ENCODE data around the gene AGAP1.

- TF ChIP-seq RCOR1 (IDR thresholded peaks at IDR 0.05; ENCODE audit: low read depth, low read length), result no peak
- TF ChIP-seq ZFP36 (IDR thresholded peaks at IDR 0.05; ENCODE audit: borderline replicate concordance, partially characterized antibody), result no peak
- TF ChIP-seq USF2 (IDR thresholded peaks at IDR 0.05), result no peak
- no peak for TF ChIP-seq TP53 (CRISPR knock-in tag; IDR thresholded peaks at IDR 0.05)
- TF ChIP-seq EP300 (IDR thresholded peaks at IDR 0.05), result no peak
- TF ChIP-seq POLR2A (IDR thresholded peaks at IDR 0.05; ENCODE audit: low read length), result no peak
- no peak for TF ChIP-seq CTCF (IDR thresholded peaks at IDR 0.05)
- no peak for TF ChIP-seq MAX (IDR thresholded peaks at IDR 0.05)
- TF ChIP-seq HDAC2 (IDR thresholded peaks at IDR 0.05), result no peak
- no peak for TF ChIP-seq FOSL2 (IDR thresholded peaks at IDR 0.05)
- no peak for TF ChIP-seq FOSL2 (CRISPR knock-in tag; IDR thresholded peaks at IDR 0.05)
- no peak for TF ChIP-seq CHD2 (IDR thresholded peaks at IDR 0.05; ENCODE audit: low read length, partially characterized antibody)
- TF ChIP-seq SMC3 (IDR thresholded peaks at IDR 0.05), result no peak
These were observed 101.1 kb downstream of the AGAP1 start for GRCh38 chr2:235594964-235595363.

All from A549 (cell line).